ENCODE results near the gene PRKD1.
"Not testable (repeated sequence)": the region's sequence is repeated elsewhere in the genome, so short reads cannot be mapped to it uniquely, and the experiment has no call there.

The PRKD1 gene

GRCh38 chr14:29900609-29901350 lies 26.9 kb downstream of the PRKD1 start:
- no peak for DNase-seq

- no peak for DNase-seq
These were observed 29.2 kb downstream of the PRKD1 start for GRCh38 chr14:29898470-29898869.

- no peak for DNase-seq
These were observed 30.5 kb downstream of the PRKD1 start for GRCh38 chr14:29897181-29897580.

- DNase-seq, result no peak
These were observed 31.3 kb downstream of the PRKD1 start for GRCh38 chr14:29896354-29896821.

DNA sequence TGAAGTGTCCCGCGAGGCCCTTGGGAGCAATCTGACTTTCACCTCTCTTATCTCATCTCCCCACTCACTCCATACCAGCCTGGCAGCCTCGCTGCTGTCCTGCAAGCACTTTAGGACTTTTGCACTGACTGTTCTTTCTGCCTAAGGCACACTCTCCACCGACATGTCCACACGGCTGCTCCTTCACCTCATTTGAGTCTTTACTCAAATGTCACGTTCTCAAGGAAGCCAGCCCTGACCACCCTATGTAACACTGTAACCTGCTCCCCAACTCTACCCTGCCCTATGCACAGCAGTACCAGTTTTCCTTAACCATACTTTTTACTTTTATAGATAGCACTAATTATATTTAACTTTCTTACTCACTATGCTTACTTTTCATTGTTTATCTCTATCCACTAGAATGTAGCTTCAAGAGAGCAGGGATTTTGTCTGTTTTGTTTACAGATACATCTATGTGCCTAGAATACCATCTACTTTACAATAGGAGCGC lies 32.0 kb downstream of the PRKD1 start:
- no peak for DNase-seq

GRCh38 chr14:29893989-29894388 lies 33.7 kb downstream of the PRKD1 start:
- DNase-seq, result no peak

DNA sequence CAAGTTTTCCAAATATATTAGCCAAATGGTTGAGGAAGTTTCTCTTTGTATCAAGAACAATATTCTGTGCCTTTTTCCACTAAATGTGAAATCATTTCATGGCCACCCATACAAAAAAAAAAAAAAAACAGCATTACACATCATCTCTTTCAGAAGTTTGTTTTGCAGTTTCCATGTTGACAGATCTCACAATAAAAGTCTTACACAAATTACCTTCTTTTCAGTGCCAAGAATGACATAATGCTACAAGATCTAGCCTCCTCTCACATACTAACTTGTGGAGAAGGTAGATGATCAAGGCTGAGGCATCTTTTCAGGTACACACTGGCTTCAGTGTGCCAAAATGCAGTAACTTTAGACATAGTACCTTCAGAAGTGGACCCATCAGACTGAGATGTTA lies 35.3 kb downstream of the PRKD1 start:
- no peak for DNase-seq

DNA sequence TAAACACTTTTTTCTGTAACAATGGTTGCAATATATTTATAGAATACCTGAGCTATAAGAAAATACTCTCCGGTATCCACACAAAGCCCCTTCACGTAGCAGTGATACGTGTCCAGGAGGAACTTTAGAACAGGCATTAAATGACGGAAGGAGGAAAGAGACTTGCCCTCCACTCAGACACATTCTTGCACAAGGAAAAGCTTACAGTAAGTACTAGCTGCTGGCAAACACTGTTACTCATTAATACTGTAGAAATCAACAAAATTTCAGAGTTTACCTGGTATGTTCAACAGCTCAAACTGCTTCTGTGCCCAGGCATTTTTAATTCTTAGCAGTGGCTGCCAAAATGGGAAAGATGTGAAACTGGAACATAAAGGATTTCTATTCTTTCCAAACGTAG lies 41.7 kb downstream of the PRKD1 start:
- DNase-seq, result no peak

- DNase-seq, result no peak
These were observed 59.6 kb downstream of the PRKD1 start for GRCh38 chr14:29868000-29868399.

- DNase-seq, result no peak
These were observed 62.3 kb downstream of the PRKD1 start for GRCh38 chr14:29865299-29865698.

DNA sequence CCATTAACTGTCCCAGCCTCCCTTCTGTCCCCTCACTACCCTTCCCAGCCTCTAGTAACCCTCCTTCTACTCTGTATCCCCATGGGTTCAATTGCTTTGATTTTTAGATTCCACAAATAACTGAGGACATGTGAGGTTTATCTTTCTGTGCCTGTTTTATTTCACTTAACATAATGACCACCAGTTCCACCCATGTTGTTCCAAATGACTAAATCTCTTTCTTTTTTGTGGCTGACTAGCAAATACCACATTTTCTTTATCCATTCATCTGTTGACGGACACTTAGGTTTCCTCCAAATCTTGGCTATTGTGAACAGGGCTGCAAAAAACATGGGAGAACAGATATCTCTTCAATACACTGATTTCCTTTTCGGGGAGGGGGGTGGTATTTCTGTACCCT lies 65.7 kb downstream of the PRKD1 start:
- no peak for DNase-seq

GRCh38 chr14:29858299-29858698 lies 69.3 kb downstream of the PRKD1 start:
- no peak for DNase-seq

GRCh38 chr14:29857551-29857950 lies 70.1 kb downstream of the PRKD1 start:
- DNase-seq, result no peak

DNA sequence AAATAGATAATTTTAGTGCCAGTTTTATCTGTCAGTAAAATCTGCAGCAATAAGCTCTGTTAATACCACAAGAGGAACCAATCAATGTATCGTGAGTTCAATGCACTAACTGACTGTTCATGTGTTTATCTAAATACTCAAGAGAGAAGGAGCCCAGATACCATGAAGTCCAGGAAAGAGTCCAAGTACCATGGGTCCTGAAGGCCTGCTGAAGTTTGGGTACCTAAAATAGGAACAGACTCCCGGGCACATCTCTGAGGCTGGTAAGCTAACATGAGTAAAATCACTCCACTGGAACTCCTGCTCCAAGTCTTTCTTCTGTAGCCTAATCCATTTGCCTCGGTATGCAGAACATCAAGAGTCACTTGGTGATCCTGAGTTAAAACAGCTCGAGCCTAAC lies 71.1 kb downstream of the PRKD1 start:
- DNase-seq, result no peak

DNA sequence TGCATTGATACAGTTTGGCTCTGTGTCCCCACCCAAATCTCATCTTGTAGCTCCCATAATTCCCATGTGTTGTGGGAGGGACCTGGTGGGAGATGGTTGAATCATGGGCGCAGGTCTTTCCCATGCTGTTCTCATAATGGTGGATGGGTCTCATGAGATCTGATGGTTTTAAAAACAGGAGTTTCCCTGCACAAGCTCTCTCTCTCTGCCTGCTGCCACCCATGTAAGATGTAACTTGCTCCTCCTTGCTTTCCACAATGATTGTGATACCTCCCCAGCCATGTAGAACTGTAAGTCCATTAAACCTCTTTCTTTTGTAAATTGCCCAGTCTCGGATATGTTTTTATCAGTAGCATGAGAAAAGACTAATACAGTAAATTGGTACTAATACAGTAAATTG lies 74.0 kb downstream of the PRKD1 start:
- DNase-seq, result not testable (repeated sequence)

- no peak for DNase-seq
These were observed 74.4 kb downstream of the PRKD1 start for GRCh38 chr14:29853272-29853671.

DNA sequence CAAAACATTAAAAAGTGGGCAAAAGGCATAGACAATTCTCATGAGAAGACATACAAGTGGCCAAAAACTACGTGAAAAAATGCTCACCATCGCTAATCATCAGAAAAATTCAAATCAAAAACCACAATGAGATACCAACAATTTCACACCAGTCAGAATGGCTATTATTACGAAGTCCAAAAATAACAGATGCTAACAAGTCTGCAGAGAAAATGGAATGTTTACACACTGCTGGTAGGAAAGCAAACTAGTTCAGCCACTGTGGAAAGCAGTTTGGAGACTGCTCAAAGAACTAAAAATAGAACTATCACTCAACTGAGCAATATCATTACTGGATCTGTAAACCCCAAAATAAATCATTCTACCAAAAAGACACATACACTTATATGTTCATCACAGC lies 76.2 kb downstream of the PRKD1 start:
- no peak for DNase-seq

GRCh38 chr14:29847056-29847380 lies 80.6 kb downstream of the PRKD1 start:
- DNase-seq, result no peak

GRCh38 chr14:29846339-29847055 lies 81.2 kb downstream of the PRKD1 start:
- DNase-seq, result no peak

GRCh38 chr14:29843981-29844380 lies 83.7 kb downstream of the PRKD1 start:
- DNase-seq, result no peak

- DNase-seq, result no peak
These were observed 85.4 kb downstream of the PRKD1 start for GRCh38 chr14:29842228-29842627.

DNA sequence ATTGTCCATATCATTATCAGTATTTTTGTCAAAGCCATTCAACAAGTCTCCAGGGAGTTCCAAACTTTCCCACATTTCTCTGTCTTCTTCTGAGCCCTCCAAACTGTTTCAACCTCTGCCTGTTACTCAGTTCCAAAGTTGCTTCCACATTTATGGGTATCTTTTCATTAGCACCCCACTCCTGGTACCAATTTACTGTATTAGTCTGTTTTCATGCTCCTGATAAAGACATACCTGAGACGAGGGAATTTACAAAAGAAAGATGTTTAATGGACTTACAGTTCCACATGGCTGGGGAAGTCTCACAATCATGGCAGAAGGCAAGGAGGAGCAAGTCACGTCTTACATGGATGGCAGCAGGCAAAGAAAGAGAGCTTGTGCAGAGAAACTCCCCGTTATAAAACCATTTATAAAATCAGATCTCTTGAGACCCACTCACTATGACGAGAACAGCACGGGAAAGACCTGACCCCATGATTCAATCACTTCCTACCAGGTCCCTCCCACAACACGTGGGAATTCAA lies 87.2 kb downstream of the PRKD1 start:
- not testable (repeated sequence) for DNase-seq

GRCh38 chr14:29839691-29840090 lies 88.0 kb downstream of the PRKD1 start:
- DNase-seq, result not testable (repeated sequence)

- DNase-seq, result no peak
These were observed 88.9 kb downstream of the PRKD1 start for GRCh38 chr14:29838752-29839151.
